Measurements from ENCODE around the gene MAP3K21.

MAP3K21 gene

GRCh38 chr1:233326811-233327650, 493 bp upstream of the MAP3K21 start (continued):
- TF ChIP-seq ZNF792 (tag by site-specific recombination; IDR thresholded peaks at IDR 0.05), result no peak
- peak; percentile 19; the same call in 1 of the 2 replicates for TF ChIP-seq ZNF558 (tag by site-specific recombination; IDR thresholded peaks at IDR 0.05)
- peak; percentile 30; the same call in 1 of the 2 replicates for TF ChIP-seq ZNF10 (tag by site-specific recombination; IDR thresholded peaks at IDR 0.05)
- TF ChIP-seq ZBTB17 (tag by site-specific recombination; IDR thresholded peaks at IDR 0.05), result peak; percentile 94
- no peak for TF ChIP-seq ZNF560 (tag by site-specific recombination; IDR thresholded peaks at IDR 0.05; ENCODE audit: borderline replicate concordance)
- no peak for TF ChIP-seq ZNF830 (tag by site-specific recombination; IDR thresholded peaks at IDR 0.05; ENCODE audit: low read depth)
- peak; percentile 48; the same call in 1 of the 2 replicates for TF ChIP-seq ZNF639 (tag by site-specific recombination; IDR thresholded peaks at IDR 0.05)
- no peak for TF ChIP-seq ZSCAN30 (tag by site-specific recombination; IDR thresholded peaks at IDR 0.05)
- TF ChIP-seq ZNF366 (tag by site-specific recombination; conservative IDR thresholded peaks at IDR 0.05), result peak; percentile 85
- no peak for TF ChIP-seq ZNF211 (tag by site-specific recombination; IDR thresholded peaks at IDR 0.05; ENCODE audit: low read depth)
- TF ChIP-seq ZNF146 (tag by site-specific recombination; IDR thresholded peaks at IDR 0.05), result no peak
- peak; percentile 16; the same call in 1 of the 2 replicates for TF ChIP-seq OSR2 (tag by site-specific recombination; IDR thresholded peaks at IDR 0.05)
- peak; percentile 46; the same call in 1 of the 2 replicates for TF ChIP-seq ZNF280D (tag by site-specific recombination; IDR thresholded peaks at IDR 0.05)
- peak; percentile 11; the same call in 1 of the 2 replicates for TF ChIP-seq ZBTB6 (tag by site-specific recombination; IDR thresholded peaks at IDR 0.05)
- peak; percentile 73 for TF ChIP-seq ZNF335 (tag by site-specific recombination; conservative IDR thresholded peaks at IDR 0.05)
- peak; percentile 90 for TF ChIP-seq ZFP69B (tag by site-specific recombination; IDR thresholded peaks at IDR 0.05)
- peak; percentile 97 for TF ChIP-seq PRDM1 (tag by site-specific recombination; IDR thresholded peaks at IDR 0.05)
- no peak for TF ChIP-seq ZNF645 (tag by site-specific recombination; IDR thresholded peaks at IDR 0.05)
- no peak; the same call in 1 of the 2 replicates for TF ChIP-seq ZNF660 (tag by site-specific recombination; IDR thresholded peaks at IDR 0.05)
- no peak for TF ChIP-seq PRDM2 (tag by site-specific recombination; IDR thresholded peaks at IDR 0.05; ENCODE audit: borderline replicate concordance)
- no peak for TF ChIP-seq ZSCAN5A (tag by site-specific recombination; IDR thresholded peaks at IDR 0.05)
- no peak for TF ChIP-seq ZNF473 (tag by site-specific recombination; IDR thresholded peaks at IDR 0.05)
- TF ChIP-seq ZNF596 (tag by site-specific recombination; IDR thresholded peaks at IDR 0.05), result no peak
- TF ChIP-seq YY1 (tag by site-specific recombination; IDR thresholded peaks at IDR 0.05), result no peak; the same call in 1 of the 2 replicates

All from HEK293 (cell line).